Nephron progenitor cell (in vitro differentiated cells): ENCODE measurements around the gene PYROXD2.
A peak's percentile ranks its signal among the peaks of the same experiment; 100 is the strongest.
"Not testable (repeated sequence)": the region's sequence is repeated elsewhere in the genome, so short reads cannot be mapped to it uniquely, and the experiment has no call there.

Experiments
- DNase-seq: peaks from one replicate; pipeline ENCODE4 v3.0.0; 2021
- H3K27ac Mint-ChIP-seq: 2 replicates; pipeline ENCODE4 v1.8.0; 2021; ENCODE audit warnings: mild to moderate bottlenecking, moderate library complexity, mixed read lengths
- H3K27me3 Mint-ChIP-seq: 2 replicates; pipeline ENCODE4 v1.8.0; 2021; ENCODE audit warnings: mild to moderate bottlenecking, low read depth, mixed read lengths; ENCODE audit not compliant: poor library complexity
- H3K36me3 Mint-ChIP-seq: 2 replicates; pipeline ENCODE4 v1.8.0; 2021; ENCODE audit warnings: low read depth, mixed read lengths
- H3K4me1 Mint-ChIP-seq: 2 replicates; pipeline ENCODE4 v1.8.0; 2021; ENCODE audit warnings: mixed read lengths
- H3K4me3 Mint-ChIP-seq: 2 replicates; pipeline ENCODE4 v1.8.0; 2021; ENCODE audit warnings: mild to moderate bottlenecking, moderate library complexity, mixed read lengths
- H3K9me3 Mint-ChIP-seq: 2 replicates; pipeline ENCODE4 v1.8.0; 2021; ENCODE audit warnings: mild to moderate bottlenecking, moderate library complexity, mixed read lengths
- CTCF ChIP-seq: fragments of 200-600 bp; sonication (generic); IDR thresholded peaks from 2 replicates; pipeline ENCODE4 v1.5.0; 2021; ENCODE audit warnings: antibody characterized with exemption

Gene PYROXD2

GRCh38 chr10:98390406-98390805 lies 24.6 kb downstream of the PYROXD2 start:
- Mint-ChIP-seq H3K27me3 (peaks cover 19% of the 10 kb centered on the region), H3K27ac (no peak overlapping the region)

GRCh38 chr10:98389398-98389797 lies 25.6 kb downstream of the PYROXD2 start:
- Mint-ChIP-seq H3K27me3 (peaks cover 17% of the 10 kb centered on the region), H3K9me3 (no peaks in the 10 kb centered on the region), H3K36me3 (no peaks in the 10 kb centered on the region), H3K4me3 (no peak overlapping the region), H3K4me1 (peaks cover 35% of the 10 kb centered on the region), H3K27ac (no peak overlapping the region)
- no peak for TF ChIP-seq CTCF
- no peak for DNase-seq

More at GRCh38 chr10:98390406-98390805, 24.6 kb downstream of the PYROXD2 start:
- no peak for TF ChIP-seq CTCF
- DNase-seq: no peak
- Mint-ChIP-seq H3K4me1 (peaks cover 31% of the 10 kb centered on the region), H3K4me3 (no peak overlapping the region), H3K36me3 (no peaks in the 10 kb centered on the region), H3K9me3 (no peaks in the 10 kb centered on the region)

GRCh38 chr10:98388101-98388655 lies 26.8 kb downstream of the PYROXD2 start:
- H3K4me3 Mint-ChIP-seq: no peak overlapping the region
- DNase-seq: no peak
- H3K27ac Mint-ChIP-seq: peak overlapping the region; percentile 92
- H3K4me1 Mint-ChIP-seq: peaks cover 29% of the 10 kb centered on the region
- H3K36me3 Mint-ChIP-seq: no peaks in the 10 kb centered on the region
- no peaks in the 10 kb centered on the region for H3K9me3 Mint-ChIP-seq
- no peak for TF ChIP-seq CTCF
- peaks cover 12% of the 10 kb centered on the region for H3K27me3 Mint-ChIP-seq

- H3K4me3 Mint-ChIP-seq: no peak overlapping the region
- H3K36me3 Mint-ChIP-seq: no peaks in the 10 kb centered on the region
- no peak for TF ChIP-seq CTCF
- H3K27me3 Mint-ChIP-seq: peaks cover 9% of the 10 kb centered on the region
- peaks cover 46% of the 10 kb centered on the region for H3K4me1 Mint-ChIP-seq
- H3K27ac Mint-ChIP-seq: no peak overlapping the region
- DNase-seq: no peak
- H3K9me3 Mint-ChIP-seq: no peaks in the 10 kb centered on the region
Measured at GRCh38 chr10:98384531-98385133, 30.4 kb downstream of the PYROXD2 start.

- no peak overlapping the region for H3K4me3 Mint-ChIP-seq
- H3K9me3 Mint-ChIP-seq: no peaks in the 10 kb centered on the region
- H3K27me3 Mint-ChIP-seq: peaks cover 11% of the 10 kb centered on the region
- H3K4me1 Mint-ChIP-seq: peaks cover 46% of the 10 kb centered on the region
- H3K36me3 Mint-ChIP-seq: no peaks in the 10 kb centered on the region
- DNase-seq: no peak
- no peak overlapping the region for H3K27ac Mint-ChIP-seq
- no peak for TF ChIP-seq CTCF
Measured at GRCh38 chr10:98383869-98384268, 31.1 kb downstream of the PYROXD2 start.

- peaks cover 13% of the 10 kb centered on the region for H3K27me3 Mint-ChIP-seq
- not testable (repeated sequence) for H3K9me3 Mint-ChIP-seq, H3K27ac Mint-ChIP-seq, H3K36me3 Mint-ChIP-seq, H3K4me3 Mint-ChIP-seq, DNase-seq
- H3K4me1 Mint-ChIP-seq: peaks cover 46% of the 10 kb centered on the region
Measured at GRCh38 chr10:98383134-98383667, 31.8 kb downstream of the PYROXD2 start.
